Measurements from ENCODE around the gene FKBP4.

- no peak for TF ChIP-seq CTCF (IDR thresholded peaks at IDR 0.05; ENCODE audit: low read depth, low read length, poor library complexity, severe bottlenecking)
- no peak for TF ChIP-seq EZH2phosphoT487 (IDR thresholded peaks at IDR 0.05; ENCODE audit: borderline replicate concordance, low read length)
Measured at GRCh38 chr12:2819810-2820209, 25.0 kb downstream of the FKBP4 start.

All from DOHH2 (cell line).